GM12875 (cell line): ENCODE data around the gene DHX34.
"Not testable (repeated sequence)": the region's sequence is repeated elsewhere in the genome, so short reads cannot be mapped to it uniquely, and the experiment has no call there.

Experiments used
- H3K4me3 ChIP-seq: one replicate; pipeline ENCODE4 v1.5.1; 2011; ENCODE audit warnings: low read depth, low read length, control low read depth
- CTCF ChIP-seq: IDR thresholded peaks from 2 replicates; pipeline ENCODE4 v1.5.1; 2011; ENCODE audit warnings: low read depth, mild to moderate bottlenecking, control low read depth, inconsistent platforms, low read length, moderate library complexity, borderline replicate concordance; ENCODE audit not compliant: insufficient read depth

Gene DHX34

DNA sequence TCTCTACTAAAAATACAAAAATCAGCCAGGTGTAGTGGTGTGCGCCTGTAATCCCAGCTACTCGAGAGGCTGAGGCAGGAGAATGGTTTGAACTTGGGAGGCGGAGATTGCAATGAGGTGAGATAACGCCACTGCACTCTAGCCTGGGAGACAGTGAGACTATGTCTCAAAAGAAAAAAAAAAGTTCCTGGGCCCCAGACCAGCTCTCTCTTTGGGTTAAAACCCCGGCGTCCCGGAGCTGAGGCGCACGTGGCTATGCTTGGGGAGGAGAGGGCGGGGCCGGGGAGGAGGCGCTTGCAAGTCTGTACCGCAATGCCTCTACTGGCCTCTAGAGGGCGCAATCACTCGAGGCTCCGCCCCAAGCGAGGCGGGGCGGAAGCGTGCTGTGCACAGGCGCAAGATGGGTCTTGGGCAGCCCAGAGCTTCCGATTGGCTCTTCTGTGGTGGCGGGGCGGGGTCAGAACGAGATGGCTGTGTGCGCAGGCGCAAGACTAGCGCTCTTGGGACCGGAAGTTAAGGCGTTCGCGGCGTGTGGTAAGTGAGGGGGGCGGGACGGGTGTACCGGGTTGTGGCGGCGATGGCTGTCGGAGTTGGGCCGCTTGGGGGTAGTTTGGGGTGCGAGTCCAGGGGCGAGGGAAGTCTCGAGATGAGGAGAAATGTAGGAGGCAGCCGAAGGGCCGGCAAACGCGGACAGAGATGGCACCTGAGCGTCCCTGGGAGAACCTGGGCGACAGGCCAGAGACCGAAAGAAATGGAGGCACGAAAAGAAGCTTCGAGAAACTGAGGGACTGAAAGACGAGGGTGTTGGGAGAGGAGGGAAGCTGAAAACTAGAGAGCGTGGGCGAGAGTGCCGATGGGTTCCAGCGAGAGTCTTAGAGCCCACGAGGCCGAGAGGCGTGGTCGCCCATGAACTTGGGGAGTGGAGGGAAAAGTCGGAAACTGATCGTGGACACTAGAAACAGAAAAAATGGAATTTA is at the start of gene DHX34:
TSS of gene DHX34 (plus strand) at position 497 of the 977 bp plus-strand sequence. CDS start 3,716 bp downstream, outside the sequence.
- TF ChIP-seq CTCF: peak; percentile 96
- H3K4me3 ChIP-seq: peak within 1 kb of the TSS; percentile 96

DNA sequence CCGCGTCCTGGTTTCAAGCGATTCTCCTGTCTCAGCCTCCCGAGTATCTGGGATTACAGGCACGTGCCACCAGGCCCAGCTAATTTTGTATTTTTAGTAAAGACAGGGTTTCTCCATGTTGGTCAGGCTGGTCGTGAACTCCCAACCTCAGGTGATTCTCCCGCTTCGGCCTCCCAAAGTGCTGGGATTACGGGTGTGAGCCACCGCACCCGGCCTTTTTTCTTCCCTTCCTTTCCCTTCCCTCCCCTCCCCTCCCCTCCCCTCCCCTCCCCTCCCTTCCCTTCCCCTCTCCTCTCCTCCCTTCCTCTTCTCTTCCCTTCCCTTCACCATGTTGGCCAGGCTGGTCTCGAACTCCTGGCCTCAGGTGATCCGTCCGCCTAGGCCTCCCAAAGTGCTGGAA is 48.2 kb upstream of the DHX34 start:
- not testable (repeated sequence) for H3K4me3 ChIP-seq

DNA sequence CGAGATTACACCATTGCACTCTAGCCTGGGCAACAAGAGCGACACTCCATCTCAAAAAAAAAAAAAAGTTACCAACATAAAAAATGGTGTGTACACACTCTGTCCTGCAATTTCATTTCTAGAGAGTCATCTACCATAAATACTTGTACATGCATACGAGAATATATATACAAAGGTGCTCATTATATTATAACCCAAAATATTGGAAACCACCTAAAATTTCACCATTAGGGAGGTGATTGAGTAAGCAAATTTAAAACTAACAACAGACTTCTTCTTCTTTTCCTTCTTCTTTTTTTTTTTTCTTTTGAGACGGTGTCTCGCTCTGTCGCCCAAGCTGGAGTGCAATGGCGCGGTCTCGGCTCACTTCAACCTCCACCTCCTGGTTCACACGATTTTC is 46.9 kb upstream of the DHX34 start:
- no peak for TF ChIP-seq CTCF

GRCh38 chr19:47303966-47304365 is 45.1 kb upstream of the DHX34 start:
- no peak overlapping the region for H3K4me3 ChIP-seq
- no peak for TF ChIP-seq CTCF

More for the DNA sequence above, 46.9 kb upstream of the DHX34 start:
- H3K4me3 ChIP-seq: no peak overlapping the region

DNA sequence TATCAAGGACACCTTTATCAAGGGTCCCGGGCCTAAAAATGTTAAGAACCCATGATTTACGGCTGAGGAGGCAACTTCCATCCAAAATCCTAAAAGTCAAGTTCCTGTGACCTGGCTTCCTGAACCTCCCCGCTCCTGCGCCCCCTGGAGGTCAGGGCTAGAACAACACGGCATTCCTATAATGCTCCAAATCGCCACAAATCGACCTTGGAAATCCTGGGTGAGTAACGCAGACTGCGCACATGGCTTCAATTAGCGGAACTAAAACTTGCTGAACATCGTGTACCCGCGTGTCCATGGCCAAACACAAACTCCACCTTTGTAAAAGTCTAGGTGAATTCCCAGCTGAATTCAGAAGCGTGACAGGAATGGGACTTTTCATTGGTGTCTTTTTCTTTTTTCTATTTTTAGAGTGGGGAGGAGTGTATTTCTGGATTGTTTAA is 43.8 kb upstream of the DHX34 start:
- no peak overlapping the region for H3K4me3 ChIP-seq

GRCh38 chr19:47306303-47306702 is 42.8 kb upstream of the DHX34 start:
- no peak overlapping the region for H3K4me3 ChIP-seq
- TF ChIP-seq CTCF: no peak

More for the DNA sequence above, 43.8 kb upstream of the DHX34 start:
- peak; percentile 97 for TF ChIP-seq CTCF

- no peak for TF ChIP-seq CTCF
- no peak overlapping the region for H3K4me3 ChIP-seq
These were observed 40.1 kb upstream of the DHX34 start for GRCh38 chr19:47309038-47309437.
